GM13976 (cell line): Measurements from ENCODE around the gene PERM1.

ENCODE experiments used
- DNase-seq: peaks from one replicate; pipeline ENCODE4 v3.0.0; 2012; ENCODE audit warnings: low spot score
- in situ Hi-C: fragments of 300-500 bp; cut with MboI; formaldehyde crosslinking; loops from one replicate; pipeline ENCODE4 v1.12.0; 2022; ENCODE audit warnings: low sequenced_read_pairs, mixed read lengths, inconsistent platforms; ENCODE audit not compliant: unreplicated experiment
- TF ChIP-seq, protein P1 (sequence below): IDR thresholded peaks from 2 replicates; pipeline ENCODE4 v1.5.1; 2012; ENCODE audit warnings: borderline replicate concordance, mild to moderate bottlenecking; ENCODE audit not compliant: insufficient read depth; ENCODE audit errors: extremely low read depth, missing control alignments, control extremely low read depth

Gene PERM1

DNA sequence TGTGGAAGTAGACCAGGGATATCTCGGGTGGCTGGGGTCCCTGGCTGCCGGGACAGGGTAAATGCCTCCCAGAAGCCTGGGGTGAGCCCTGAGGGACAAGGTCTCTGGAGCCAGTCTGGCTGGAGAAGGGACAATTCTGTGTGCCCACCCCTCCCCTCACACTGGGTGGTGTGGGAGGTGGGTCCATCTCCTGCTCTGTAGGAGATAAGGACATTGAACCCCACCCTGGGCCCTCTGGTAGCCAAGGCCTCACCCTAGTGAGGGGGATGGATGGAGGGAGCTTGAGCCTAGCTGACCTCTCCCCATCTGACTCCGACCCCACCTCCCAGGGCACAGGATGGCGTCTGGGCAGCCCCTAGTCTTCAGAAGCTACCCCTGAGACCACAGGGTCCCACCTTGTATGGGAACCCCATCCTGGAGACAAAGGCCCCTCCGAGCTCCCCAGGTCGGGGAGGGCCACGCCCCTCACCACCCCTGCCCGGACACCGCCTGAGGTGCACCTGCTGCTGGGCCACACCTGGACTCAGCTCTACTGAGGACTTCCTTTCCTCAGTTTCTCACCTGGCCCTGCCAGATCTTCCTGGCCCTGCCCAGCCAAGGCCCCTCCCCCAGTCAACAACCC, 42.4 kb upstream of the PERM1 start:
- no peak for DNase-seq
- in situ Hi-C loops, result no loop called here
- TF ChIP-seq, protein P1, sequence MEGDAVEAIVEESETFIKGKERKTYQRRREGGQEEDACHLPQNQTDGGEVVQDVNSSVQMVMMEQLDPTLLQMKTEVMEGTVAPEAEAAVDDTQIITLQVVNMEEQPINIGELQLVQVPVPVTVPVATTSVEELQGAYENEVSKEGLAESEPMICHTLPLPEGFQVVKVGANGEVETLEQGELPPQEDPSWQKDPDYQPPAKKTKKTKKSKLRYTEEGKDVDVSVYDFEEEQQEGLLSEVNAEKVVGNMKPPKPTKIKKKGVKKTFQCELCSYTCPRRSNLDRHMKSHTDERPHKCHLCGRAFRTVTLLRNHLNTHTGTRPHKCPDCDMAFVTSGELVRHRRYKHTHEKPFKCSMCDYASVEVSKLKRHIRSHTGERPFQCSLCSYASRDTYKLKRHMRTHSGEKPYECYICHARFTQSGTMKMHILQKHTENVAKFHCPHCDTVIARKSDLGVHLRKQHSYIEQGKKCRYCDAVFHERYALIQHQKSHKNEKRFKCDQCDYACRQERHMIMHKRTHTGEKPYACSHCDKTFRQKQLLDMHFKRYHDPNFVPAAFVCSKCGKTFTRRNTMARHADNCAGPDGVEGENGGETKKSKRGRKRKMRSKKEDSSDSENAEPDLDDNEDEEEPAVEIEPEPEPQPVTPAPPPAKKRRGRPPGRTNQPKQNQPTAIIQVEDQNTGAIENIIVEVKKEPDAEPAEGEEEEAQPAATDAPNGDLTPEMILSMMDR, result no peak

DNA sequence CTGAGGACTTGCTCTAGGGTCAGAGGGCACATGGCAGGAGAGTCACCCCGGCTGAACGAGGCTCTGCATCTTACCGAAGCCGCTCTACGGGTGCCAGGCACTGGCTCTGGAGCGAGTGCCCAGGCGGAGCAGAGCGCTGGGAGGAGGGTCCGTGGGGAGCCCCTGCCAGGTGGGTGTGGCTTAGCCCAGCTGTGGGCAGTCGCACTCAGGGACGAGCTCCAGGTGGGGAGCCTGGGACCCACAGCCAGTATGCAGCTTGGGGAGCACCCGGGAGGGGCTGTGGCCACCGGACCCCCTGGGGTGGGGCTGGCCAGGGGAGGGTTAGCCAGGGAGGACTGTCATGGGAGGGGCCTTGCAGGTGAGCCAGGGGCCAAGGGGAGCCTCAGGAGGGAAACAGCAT, 41.8 kb upstream of the PERM1 start:
- TF ChIP-seq, protein P1, result no peak
- DNase-seq, result no peak
- in situ Hi-C loops, result no loop called here

DNA sequence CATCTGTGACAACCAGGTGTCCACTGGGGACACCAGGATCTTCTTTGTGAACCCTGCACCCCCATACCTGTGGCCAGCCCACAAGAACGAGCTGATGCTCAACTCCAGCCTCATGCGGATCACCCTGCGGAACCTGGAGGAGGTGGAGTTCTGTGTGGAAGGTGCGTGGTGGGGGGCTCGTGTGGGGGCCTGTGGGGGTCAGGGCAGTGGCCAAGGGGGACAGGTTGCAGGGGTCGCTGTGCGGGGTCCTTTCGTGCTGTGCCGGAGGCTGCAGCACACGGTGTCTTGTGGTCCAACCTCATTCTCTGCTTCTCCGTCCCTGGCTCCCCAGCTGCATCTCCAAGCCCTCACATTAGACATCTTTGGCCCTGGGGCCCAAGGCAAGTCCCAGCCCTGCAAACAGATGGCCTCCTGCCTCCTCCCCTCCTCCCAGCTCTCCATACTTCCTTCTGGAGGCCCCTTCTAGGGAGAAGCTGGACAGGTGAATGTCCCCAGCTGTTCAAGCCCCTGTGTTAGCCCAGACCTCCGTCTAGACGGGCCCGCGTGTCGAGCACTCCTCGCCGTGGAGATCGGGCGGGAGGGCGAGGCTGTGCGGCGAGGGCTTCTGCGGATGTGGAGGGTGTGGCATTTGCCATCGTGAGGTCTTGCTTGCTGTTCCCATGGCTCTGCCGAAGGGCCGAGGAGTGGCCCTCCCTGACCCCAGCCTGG, 40.6 kb upstream of the PERM1 start:
- no peak for DNase-seq
- in situ Hi-C loops, result no loop called here
- TF ChIP-seq, protein P1, result no peak

DNA sequence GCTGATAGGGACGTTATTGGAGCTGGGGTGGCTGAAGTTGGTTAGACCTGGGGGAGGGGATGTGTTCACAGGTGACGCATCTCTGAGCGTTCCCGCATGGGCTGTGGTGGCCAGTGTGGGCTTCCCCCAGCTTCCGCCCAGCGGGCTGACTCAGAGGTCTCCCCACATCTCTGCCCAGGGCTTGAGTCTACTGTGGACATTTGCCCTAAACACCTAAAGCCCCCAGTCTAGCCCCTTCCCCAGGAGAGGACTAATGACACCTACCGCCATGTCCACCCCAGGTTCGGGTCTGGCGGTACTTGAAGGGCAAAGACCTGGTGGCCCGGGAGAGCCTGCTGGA, 40.0 kb upstream of the PERM1 start:
- no peak for DNase-seq
- TF ChIP-seq, protein P1, result no peak
- in situ Hi-C loops, result no loop called here

DNA sequence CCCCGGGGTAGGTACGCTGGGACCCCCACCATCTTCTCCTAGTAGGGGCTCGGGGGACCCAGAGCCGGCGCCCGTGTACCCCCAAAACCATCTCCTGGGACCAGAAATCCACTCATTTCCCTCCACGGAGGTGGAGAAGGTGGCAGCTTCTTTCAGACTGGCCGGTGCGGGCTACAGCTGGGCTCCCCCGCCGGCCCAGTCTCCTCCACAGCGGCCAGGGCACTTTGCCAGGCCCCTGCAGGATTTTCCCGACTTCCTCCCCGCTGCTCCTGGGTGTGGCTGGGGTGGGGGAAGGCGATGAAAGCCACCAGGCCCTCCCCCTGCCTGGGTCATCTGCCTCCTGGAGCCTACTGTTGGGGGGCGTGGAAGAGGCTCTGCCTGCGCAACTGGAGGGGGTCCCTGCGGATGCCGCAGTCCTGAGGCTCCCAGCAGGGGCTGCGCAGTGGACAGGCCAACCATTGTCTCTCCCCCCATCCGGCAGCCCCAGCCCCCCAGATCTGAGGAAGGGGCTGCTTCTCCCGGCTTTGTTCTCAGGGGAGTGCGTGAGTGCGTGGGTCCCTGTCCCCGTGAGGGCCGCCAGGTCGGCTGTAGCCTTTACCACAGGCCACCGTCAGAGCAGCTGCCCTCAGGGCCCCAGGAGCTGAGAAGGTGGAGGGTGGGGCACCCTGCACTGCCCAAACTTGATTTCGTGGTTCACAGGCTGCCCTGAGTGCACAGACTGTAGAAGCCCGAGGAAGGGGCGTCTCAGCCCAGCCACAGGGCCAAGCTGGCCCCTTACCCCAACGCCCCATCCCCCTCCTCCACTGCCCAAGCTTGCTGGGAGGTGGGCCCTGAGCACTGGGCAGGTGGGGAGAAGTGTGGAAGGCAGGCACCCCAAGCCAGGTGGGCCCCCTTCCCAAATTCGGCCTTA, 39.4 kb upstream of the PERM1 start:
- no peak for DNase-seq
- in situ Hi-C loops, result no loop called here

DNA sequence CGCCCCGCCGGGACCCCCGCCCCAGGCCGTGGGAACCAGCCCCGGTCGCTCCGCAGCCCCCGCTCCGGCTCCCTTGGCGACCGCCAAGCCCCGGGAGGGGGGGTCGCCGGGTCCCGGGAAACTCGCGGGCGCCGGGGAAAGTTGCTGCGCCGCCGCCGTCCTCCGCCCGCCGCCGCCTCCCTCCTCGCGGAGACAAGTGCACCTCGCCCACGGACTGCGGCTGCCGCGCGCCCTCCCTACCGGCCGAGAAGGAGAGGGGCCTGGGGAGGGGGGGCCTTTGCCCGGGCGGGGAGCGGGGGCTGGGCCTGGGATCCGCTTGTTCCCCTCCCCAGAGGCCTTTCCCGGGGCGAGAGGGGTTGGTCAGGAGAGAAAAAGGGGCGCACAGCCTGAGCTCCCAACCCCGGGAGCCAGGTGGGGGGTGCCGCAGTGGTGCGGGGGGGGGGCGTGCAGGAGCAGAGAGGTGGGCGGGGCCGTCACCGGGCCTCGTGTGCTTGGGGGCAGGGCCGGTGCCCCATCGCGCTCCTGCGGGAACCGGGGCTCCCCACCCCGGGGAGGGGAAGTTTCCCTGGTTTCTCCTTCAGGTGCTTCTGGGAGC, 38.6 kb upstream of the PERM1 start:
- in situ Hi-C loops, result no loop called here
- peak; percentile 65 for DNase-seq
- TF ChIP-seq, protein P1, result no peak

More for the DNA sequence above, 39.4 kb upstream of the PERM1 start:
- TF ChIP-seq, protein P1, result no peak
